Mononuclear cell (primary cell): ENCODE results near the gene MRAP2. TPM values are rescaled to one million over a fixed set of nuclear protein-coding genes. Genes with fewer than 3 reads are reported as not detected.
"Not testable (repeated sequence)": the region's sequence is repeated elsewhere in the genome, so short reads cannot be mapped to it uniquely, and the experiment has no call there.

Experiments
- H3K27me3 ChIP-seq: 2 replicates; pipeline ENCODE4 v1.6.0; 2011; ENCODE audit warnings: low read length, control low read depth; ENCODE audit not compliant: insufficient read depth
- H3K4me1 ChIP-seq: 2 replicates; pipeline ENCODE4 v1.5.1; 2011; ENCODE audit warnings: mild to moderate bottlenecking, low read length, control low read depth; ENCODE audit not compliant: insufficient read depth
- H3K4me3 ChIP-seq: 2 replicates; pipeline ENCODE4 v1.5.1; 2011; ENCODE audit warnings: mild to moderate bottlenecking, low read length, moderate library complexity
- H3K9me3 ChIP-seq: 2 replicates; pipeline ENCODE4 v1.5.1; 2011; ENCODE audit warnings: low read depth, mild to moderate bottlenecking, control low read depth, low read length
- total RNA-seq: library from RNA; depleted of rRNA; stranded (reverse); fragments of >200 nt; gene quantifications from one replicate; pipeline ENCODE4 v1.2.3, GENCODE V29; 2012

Gene MRAP2
- total RNA-seq, 1 donor, result 0.10 TPM

- H3K4me3 ChIP-seq, result no peak overlapping the region
- H3K9me3 ChIP-seq, result no peaks in the 10 kb centered on the region
- no peaks in the 10 kb centered on the region for H3K4me1 ChIP-seq
- H3K27me3 ChIP-seq, result no peaks in the 10 kb centered on the region
These were observed 49.2 kb downstream of the MRAP2 start for GRCh38 chr6:84082689-84083265.

- H3K4me3 ChIP-seq, H3K4me1 ChIP-seq, H3K27me3 ChIP-seq, H3K9me3 ChIP-seq: not testable (repeated sequence)
These were observed 51.1 kb downstream of the MRAP2 start for GRCh38 chr6:84084705-84085104.

GRCh38 chr6:84086056-84086455 is 52.5 kb downstream of the MRAP2 start:
- Histone ChIP-seq H3K4me3 (no peak overlapping the region), H3K4me1 (no peaks in the 10 kb centered on the region), H3K27me3 (no peaks in the 10 kb centered on the region), H3K9me3 (no peaks in the 10 kb centered on the region)

- Histone ChIP-seq H3K9me3 (no peaks in the 10 kb centered on the region), H3K4me1 (no peaks in the 10 kb centered on the region), H3K4me3 (no peak overlapping the region), H3K27me3 (no peaks in the 10 kb centered on the region)
These were observed 53.2 kb downstream of the MRAP2 start for GRCh38 chr6:84086545-84087429.

- Histone ChIP-seq H3K9me3 (no peaks in the 10 kb centered on the region), H3K27me3 (no peaks in the 10 kb centered on the region), H3K4me1 (no peaks in the 10 kb centered on the region), H3K4me3 (no peak overlapping the region)
These were observed 55.5 kb downstream of the MRAP2 start for GRCh38 chr6:84089081-84089480.

GRCh38 chr6:84089552-84089951 is 56.0 kb downstream of the MRAP2 start:
- no peaks in the 10 kb centered on the region for H3K9me3 ChIP-seq
- no peaks in the 10 kb centered on the region for H3K27me3 ChIP-seq
- H3K4me1 ChIP-seq, result no peaks in the 10 kb centered on the region
- H3K4me3 ChIP-seq, result no peak overlapping the region

GRCh38 chr6:84093441-84094435 is 60.2 kb downstream of the MRAP2 start:
- H3K9me3 ChIP-seq, result no peaks in the 10 kb centered on the region
- no peak overlapping the region for H3K4me3 ChIP-seq
- H3K27me3 ChIP-seq, result no peaks in the 10 kb centered on the region

GRCh38 chr6:84095156-84095555 is 61.6 kb downstream of the MRAP2 start:
- H3K9me3 ChIP-seq, result no peaks in the 10 kb centered on the region
- no peaks in the 10 kb centered on the region for H3K4me1 ChIP-seq
- H3K4me3 ChIP-seq, result no peak overlapping the region
- no peaks in the 10 kb centered on the region for H3K27me3 ChIP-seq

More at GRCh38 chr6:84093441-84094435, 60.2 kb downstream of the MRAP2 start:
- H3K4me1 ChIP-seq, result no peaks in the 10 kb centered on the region

GRCh38 chr6:84103029-84103428 is 69.5 kb downstream of the MRAP2 start:
- no peaks in the 10 kb centered on the region for H3K9me3 ChIP-seq
- H3K27me3 ChIP-seq, result no peaks in the 10 kb centered on the region
- H3K4me3 ChIP-seq, result no peak overlapping the region
- H3K4me1 ChIP-seq, result no peaks in the 10 kb centered on the region

- H3K9me3 ChIP-seq, H3K4me3 ChIP-seq, H3K4me1 ChIP-seq, H3K27me3 ChIP-seq: not testable (repeated sequence)
These were observed 71.8 kb downstream of the MRAP2 start for GRCh38 chr6:84105215-84105924.

GRCh38 chr6:84107495-84107894 is 73.9 kb downstream of the MRAP2 start:
- Histone ChIP-seq H3K4me1 (no peaks in the 10 kb centered on the region), H3K4me3 (no peak overlapping the region), H3K27me3 (no peaks in the 10 kb centered on the region), H3K9me3 (no peaks in the 10 kb centered on the region)

- H3K27me3 ChIP-seq, H3K9me3 ChIP-seq, H3K4me3 ChIP-seq, H3K4me1 ChIP-seq: not testable (repeated sequence)
These were observed 77.8 kb downstream of the MRAP2 start for GRCh38 chr6:84111351-84111750.

GRCh38 chr6:84114933-84115594 is 81.5 kb downstream of the MRAP2 start:
- not testable (repeated sequence) for H3K4me3 ChIP-seq, H3K27me3 ChIP-seq, H3K4me1 ChIP-seq, H3K9me3 ChIP-seq

GRCh38 chr6:84118191-84118590 is 84.6 kb downstream of the MRAP2 start:
- H3K27me3 ChIP-seq, result no peaks in the 10 kb centered on the region
- no peaks in the 10 kb centered on the region for H3K9me3 ChIP-seq
- H3K4me3 ChIP-seq, result no peak overlapping the region
- no peaks in the 10 kb centered on the region for H3K4me1 ChIP-seq
